Left colon (tissue), 2 donors: Measurements from ENCODE around the gene NR2C1. TPM values are rescaled to one million over a fixed set of nuclear protein-coding genes. Genes with fewer than 3 reads are reported as not detected.
"Not testable (repeated sequence)": the region's sequence is repeated elsewhere in the genome, so short reads cannot be mapped to it uniquely, and the experiment has no call there.

ENCODE experiments used
- ATAC-seq: fragments of 200-7000 bp; cut with Tn5 transposase; one replicate; pipeline ENCODE4 v1.9.1; 2020; ENCODE audit warnings: mild to moderate bottlenecking, moderate library complexity
- DNase-seq, 2 donors: peaks; one replicate each; pipeline ENCODE4 v3.0.0-alpha.2; 2020
- intact Hi-C, 2 donors: fragments of 100-400 bp; cut with DNase I in 1 of 2; cut with micrococcal nuclease in 1 of 2; formaldehyde crosslinking; loops; one replicate each; pipeline versions ENCODE4 v1.11.2 to v1.14.0; 2022; cut with DNase I, micrococcal nuclease
- total RNA-seq, 2 donors: library from RNA; stranded (reverse); fragmentation: NEBNext Ultra II Directional; extraction: Animal tissue kit (Norgen Biotek cat#: 25700); gene quantifications; one replicate each; pipeline ENCODE4 v1.2.1, GENCODE V29; 2021
- donor health status: DM: no; HTN: no; CAD: no.
- donor health status: DM: yes; HTN: yes; CAD: no.

NR2C1 gene
- total RNA-seq, 2 donors from 2014 or later = 26.4 to 30.2 TPM

GRCh38 chr12:95095866-95096265 lies 22.4 kb upstream of the NR2C1 start:
- intact Hi-C loops, DNase-seq, ATAC-seq: not testable (repeated sequence)

GRCh38 chr12:95089462-95089861 lies 16.0 kb upstream of the NR2C1 start:
- ATAC-seq = no peak
- intact Hi-C loops = no loop called here
- no peak for DNase-seq

DNA sequence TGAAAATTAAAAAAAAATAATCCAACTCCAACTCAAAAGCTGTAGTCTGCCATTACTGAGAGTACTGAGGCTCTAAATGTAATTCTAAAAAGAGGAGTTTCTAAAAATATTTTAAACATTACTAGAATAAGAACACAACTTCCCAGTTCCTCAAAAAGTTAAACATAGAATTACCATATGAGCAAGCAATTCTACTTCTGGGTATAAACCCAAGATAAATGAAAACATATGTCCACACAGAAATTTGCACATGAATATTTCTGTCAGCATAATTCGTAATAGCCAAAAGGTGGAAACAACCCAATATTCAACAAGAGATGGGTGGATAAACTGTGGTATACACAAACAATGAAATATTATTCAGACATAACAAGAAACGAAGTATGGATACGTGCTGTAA lies 15.0 kb upstream of the NR2C1 start:
- ATAC-seq (no peak), DNase-seq (no peak)
- intact Hi-C loops = no loop called here

DNA sequence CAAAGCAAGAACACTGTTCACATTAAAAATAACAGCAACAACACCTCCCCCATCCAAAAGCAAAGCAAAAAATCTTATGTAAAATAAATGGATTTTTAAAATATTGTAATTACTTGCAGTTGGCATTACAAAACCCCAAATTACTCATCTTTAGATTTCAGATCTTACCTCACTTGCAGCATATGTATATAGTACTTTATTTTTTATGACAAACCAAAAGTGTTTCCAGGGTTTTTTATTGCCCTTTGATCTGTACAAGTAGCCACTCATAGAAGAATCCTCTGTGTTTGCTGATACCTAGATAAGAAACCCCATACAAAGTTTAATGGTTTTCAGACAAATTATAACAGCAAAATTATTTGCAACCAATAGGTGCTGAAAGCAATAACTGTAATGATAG lies 12.2 kb upstream of the NR2C1 start:
- no peak for DNase-seq
- intact Hi-C loops = no loop called here
- peak; percentile 48 for ATAC-seq

GRCh38 chr12:95083938-95084337 lies 10.5 kb upstream of the NR2C1 start:
- DNase-seq (no peak), ATAC-seq (peak; percentile 84)
- intact Hi-C loops = no loop called here

GRCh38 chr12:95083471-95083870 lies 10.1 kb upstream of the NR2C1 start:
- intact Hi-C loops = no loop called here
- DNase-seq = no peak
- ATAC-seq = peak; percentile 3

DNA sequence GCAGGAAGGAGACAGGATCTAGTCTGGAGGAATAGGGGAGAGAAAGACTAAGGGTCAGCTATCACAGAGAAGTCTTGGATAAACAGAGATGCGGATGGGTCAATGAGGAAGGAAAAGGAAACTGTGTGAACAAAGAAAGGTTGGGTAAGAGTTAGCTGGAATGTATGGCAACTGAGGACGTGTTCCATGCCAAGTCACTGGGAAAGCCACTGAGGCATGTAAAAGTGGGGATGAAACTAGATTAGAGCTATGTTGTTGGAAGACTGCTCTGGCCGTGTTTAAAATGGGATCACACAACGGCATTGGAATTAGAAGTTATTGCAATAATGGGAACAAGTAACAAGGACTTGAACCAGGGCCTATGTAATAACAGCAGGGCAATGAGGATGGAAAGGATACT lies 3.9 kb upstream of the NR2C1 start:
- no peak for ATAC-seq
- DNase-seq = no peak
- intact Hi-C loops = no loop called here

GRCh38 chr12:95074766-95075165 lies 1.3 kb upstream of the NR2C1 start:
- no peak for DNase-seq
- ATAC-seq = no peak
- intact Hi-C loops = no loop called here

GRCh38 chr12:95073698-95074520 lies 491 bp upstream of the NR2C1 start:
- DNase-seq (peak in 1 of 2 donors; percentile 14), ATAC-seq (no peak)
- intact Hi-C loops = no loop called here

DNA sequence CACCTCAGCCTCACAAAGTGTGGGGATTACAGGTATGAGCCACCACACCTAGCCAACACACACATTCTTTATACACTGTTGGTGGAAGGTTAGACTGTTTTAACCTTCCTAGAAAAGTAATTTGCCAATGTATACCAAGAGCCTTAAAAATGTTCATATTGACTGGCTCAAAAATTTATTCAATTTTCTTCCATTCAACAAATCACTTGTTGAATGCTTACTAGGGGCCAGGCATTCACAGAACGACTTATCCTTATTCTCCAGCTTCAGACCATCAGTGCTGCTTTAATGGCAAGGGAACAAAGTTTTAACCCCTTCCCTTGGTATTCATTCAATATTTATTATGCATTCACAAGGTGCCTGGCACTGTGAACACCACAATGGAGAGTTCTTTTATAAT lies 3.0 kb downstream of the NR2C1 start:
- DNase-seq = no peak

DNA sequence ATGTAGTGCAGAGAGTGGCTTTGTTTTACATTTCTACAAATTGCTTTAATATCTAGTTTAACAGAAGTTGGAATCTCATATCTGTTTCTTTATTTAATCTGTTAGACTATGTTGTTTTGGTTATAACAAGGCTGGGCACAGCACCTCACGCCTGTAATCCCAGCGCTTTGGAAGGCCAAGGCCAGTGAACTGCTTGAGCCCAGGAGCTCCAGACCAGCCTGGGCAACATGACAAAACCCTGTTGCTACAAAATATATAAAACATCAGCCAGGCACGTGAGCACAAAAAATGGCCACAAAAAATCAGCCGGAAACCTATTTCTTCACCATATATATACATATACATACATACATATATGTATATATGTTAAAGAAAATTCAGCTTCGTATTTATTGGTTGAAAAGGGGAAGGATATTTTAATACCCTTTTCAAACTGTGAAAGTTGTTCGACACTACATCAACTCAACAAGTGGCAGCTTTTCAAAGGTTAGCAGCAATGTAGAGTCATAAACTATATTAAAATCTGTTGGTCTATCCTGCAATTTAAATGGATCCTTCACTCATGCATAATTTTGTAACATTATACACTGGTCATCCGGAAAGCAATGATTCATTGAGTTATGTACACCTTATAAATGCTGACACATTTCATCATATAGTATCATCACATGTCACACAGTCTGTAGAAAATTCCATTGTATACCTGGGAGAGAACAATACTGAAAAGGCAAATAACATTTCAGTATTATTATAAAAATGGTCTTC lies 7.1 kb downstream of the NR2C1 start:
- DNase-seq (no peak), ATAC-seq (no peak)
- intact Hi-C loops = no loop called here

More for the DNA sequence above, 3.0 kb downstream of the NR2C1 start:
- ATAC-seq = no peak
- intact Hi-C loops = no loop called here

DNA sequence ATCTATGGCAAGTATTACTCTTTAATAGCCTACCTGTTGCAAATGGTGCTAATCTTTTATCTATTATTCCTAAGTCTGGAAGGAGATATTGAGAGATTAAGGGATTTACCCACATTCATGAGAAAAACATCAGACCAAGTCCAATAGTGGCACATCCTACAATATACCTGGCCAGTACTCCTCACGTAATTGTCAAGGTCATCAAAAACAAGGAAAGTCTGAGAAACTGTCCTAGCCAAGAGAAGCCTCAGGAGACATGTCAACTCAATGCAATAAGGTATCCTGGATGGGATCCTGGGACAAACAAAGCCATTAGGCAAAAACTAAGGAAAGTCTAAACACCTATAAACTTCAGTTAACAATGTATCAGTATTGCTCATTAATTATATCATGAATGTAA lies 12.5 kb downstream of the NR2C1 start:
- intact Hi-C loops = no loop called here
- no peak for DNase-seq
- ATAC-seq = no peak

DNA sequence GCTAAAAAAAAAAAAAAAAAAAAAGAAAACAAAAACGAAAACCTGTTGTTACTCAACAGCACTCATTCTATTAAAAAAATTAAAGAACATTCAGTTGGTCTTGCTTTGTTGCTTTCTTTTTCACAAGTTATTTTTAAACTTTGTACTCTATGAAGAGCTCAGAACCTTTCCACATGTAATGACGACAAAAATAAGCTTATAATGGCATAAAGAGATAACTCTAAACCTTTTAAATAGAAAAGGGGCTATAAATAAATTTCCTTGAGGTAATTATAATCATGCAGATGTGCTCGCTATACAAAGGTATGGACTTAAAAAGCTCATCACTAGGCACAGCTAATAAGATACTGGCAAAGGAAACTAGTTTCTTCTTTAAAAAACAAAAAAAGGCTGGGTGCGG lies 13.4 kb downstream of the NR2C1 start:
- DNase-seq (no peak), ATAC-seq (no peak)
- intact Hi-C loops = no loop called here

DNA sequence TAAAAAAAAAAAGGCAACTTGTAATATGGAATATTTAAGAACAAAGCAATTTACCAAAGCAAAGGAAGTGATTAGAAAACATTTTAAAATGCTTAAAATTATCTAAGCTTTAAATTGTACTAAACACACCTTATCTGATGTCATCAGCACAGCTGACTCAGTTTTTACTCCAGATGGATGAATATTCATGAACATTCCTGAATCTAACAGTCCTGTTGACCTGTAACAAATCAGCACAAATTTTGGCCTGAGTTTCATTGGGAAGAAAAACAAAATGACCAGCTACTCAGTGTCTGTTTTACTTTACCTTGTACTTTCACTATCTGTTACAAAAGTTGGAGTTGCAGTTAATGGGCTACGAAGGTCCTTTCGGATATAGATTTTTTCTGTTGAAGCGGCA lies 16.0 kb downstream of the NR2C1 start:
- intact Hi-C loops = no loop called here
- DNase-seq (no peak), ATAC-seq (no peak)

DNA sequence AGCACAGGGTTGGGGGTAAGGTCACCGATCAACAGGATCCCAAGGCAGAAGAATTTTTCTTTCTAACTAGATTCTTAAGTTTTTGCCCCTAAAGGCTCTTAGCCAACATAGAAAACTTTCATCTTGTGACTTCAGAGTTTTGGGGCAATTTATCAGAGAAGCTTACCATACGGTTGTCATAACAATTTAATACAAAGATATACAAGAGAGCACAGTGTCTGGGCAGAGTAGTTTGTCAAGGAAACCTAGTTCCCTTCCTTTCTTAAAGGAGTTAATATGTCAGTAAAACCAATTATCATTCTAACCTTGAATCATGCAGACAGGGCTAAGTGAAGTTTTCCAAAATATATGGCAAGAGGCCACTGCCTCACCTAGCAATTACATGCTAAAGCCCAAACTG lies 18.4 kb downstream of the NR2C1 start:
- ATAC-seq = no peak
- DNase-seq = no peak
- intact Hi-C loops = no loop called here

GRCh38 chr12:95054206-95054605 lies 19.2 kb downstream of the NR2C1 start:
- no peak for ATAC-seq
- intact Hi-C loops = no loop called here
- no peak for DNase-seq

DNA sequence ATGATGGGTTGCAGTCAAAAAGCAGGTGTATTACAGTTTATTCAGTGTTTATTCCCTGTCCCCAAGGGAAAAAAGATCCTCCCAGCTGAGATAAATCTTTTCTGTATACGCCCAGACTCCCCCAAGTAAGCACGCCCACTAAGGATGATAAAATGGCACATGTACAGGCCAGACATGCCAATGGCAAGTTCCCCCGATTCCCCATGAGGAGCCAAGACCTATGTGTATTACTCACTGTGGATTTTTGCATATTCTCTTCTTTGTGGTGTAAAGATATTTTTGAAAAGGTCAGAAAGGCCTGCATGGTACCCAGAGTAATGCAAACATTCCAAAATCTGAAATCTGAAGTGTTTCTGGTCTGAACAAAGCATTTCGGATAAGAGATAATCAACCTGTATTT lies 22.2 kb downstream of the NR2C1 start:
- intact Hi-C loops = no loop called here

DNA sequence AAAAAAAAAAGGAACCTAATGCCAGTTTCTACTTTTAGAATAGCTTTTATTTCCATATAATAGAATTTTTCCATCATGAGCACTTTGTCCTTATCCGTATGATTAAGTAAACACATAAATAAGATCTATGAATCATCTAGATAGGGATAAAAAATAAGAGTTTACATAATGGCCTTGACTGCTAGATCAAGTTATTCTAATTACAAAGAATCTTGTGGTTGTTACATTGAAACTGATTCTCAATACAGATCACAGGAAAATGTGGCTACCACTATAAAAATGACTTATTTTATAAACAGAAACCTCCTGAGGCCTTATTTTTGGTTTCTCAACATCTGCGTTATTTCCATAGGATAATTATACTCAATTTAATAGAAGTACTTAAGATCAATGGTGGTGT lies 35.5 kb downstream of the NR2C1 start:
- intact Hi-C loops = no loop called here
- DNase-seq = no peak
- no peak for ATAC-seq

More for the DNA sequence above, 22.2 kb downstream of the NR2C1 start:
- ATAC-seq = no peak
- no peak for DNase-seq

DNA sequence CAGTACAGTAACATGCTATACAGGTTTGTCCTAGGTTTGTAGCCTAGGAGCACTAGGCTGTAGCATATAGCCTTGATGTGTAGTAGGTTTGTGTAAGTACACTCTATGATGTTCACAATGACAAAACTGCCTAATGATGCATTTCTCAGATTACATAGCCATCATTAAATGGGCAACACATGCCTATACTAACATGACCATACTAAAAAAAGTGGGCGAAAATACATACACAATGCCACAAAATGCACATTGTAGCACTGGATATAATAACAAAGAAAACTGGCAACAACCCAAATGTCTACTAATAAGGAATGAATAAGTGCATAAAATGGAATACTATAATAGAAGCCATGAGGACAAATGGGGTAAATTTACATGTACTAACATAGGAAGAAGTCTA lies 38.7 kb downstream of the NR2C1 start:
- DNase-seq (no peak), ATAC-seq (no peak)
- intact Hi-C loops = no loop called here

GRCh38 chr12:95022477-95022876 lies 50.9 kb downstream of the NR2C1 start:
- intact Hi-C loops = no loop called here
- ATAC-seq = no peak
- DNase-seq = no peak
